ENCODE measurements around the gene TEX261. TPM values are rescaled to one million over a fixed set of nuclear protein-coding genes. Genes with fewer than 3 reads are reported as not detected.

The TEX261 gene
- 40.8 and 54.6 TPM in 2 replicates for total RNA-seq

DNA sequence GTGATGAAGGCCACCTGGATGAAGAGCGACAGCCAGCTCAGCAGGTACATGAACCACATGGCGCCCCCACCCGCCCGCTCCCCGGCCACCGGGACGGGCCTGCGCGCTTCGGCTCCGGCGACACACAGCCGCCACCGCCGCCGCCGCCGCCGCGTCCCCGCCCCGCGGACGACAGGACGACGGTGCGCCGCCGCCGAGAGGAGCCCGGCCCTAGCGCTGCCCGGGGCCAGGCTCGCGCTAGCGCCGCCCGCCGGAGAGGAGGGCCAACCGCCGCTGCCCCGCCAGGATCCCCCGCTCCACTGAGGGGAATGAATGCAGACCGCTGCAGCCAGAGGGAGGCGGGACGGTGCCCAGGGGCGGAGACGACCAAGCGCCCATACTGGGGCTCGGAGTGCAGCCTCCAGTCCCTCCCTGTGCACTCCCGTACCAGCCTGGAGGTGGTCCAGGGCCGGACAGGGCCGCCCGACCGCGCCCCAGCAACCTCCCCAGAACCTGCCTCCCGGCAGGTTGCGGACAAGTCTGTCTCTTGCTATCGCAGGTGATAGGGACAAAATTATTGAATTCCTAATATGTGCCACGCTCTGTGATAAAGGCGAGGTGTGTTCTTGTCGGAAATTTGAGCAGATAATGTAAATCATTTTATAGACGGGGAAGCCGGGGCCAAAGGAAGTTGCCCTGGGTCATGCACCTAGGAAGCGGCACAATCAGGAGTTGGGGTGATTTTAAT lies at the start of gene TEX261:
TEX261 (minus strand) TSS at position 175 of the 727 bp plus-strand sequence; CDS start at position 59, 116 bp downstream.

DNA sequence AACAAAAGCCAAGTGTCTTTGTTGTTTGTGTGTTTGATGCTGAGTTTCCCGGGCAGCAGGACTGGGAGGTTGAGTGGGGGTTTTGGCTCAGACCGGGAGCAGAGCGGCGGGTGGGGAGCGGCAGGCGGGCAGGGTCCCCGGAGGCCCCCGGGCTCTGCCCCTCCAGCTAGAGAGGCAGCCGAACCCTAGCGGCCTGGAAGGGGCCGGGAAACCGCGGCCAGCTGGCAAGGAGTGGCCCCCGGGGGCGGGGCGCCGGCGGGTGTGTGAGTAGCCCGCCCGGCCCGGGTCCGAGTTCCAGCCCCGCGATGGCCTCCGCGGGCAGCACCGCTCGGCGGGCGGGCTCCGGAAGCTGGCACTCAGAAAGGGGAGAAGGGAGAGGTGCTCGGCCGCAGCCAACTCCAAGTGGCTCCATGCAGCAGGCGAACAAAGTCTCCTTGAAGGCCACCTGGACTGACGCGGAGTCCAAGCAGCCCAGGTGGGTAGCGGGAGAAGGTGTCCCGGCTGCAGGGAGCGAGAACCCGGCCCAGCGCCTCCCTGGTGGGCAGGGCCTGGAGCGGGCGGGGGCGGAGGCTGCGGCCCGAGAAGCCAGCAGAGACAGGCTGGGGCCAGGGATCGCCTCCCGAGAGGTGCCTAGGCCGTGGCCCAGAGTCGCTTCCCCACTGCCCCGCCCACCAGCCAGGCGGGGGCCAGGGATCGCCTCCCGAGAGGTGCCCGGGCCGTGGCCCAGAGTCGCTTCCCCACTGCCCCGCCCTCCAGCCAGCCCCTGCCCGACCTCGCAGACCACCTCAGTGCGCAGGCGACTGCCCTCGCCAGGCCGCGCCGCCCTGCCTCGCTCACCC lies 16.1 kb downstream of the TEX261 start, which contains the start of gene ANKRD53:
ANKRD53 (plus strand) TSS at position 290 of the 839 bp plus-strand sequence; CDS start at position 306, 16 bp downstream.

Small RNAs within 50 kb of the gene (small RNA-seq; reads per million reads assigned to genes)
- gene RN7SL160P = not detected

Other genes starting within 250 kb of the TEX261 start
- 1.2 and 1.3 TPM in 2 replicates for gene ADD2, start 226.7 kb downstream of the TEX261 start, total RNA-seq
- not detected in 2 replicates for gene FIGLA, start 204.2 kb downstream of the TEX261 start, total RNA-seq
- gene CLEC4F, start 174.3 kb downstream of the TEX261 start, total RNA-seq = not detected in 2 replicates
- not detected in 2 replicates for gene CD207, start 159.1 kb downstream of the TEX261 start, total RNA-seq
- gene VAX2, start 94.3 kb downstream of the TEX261 start, total RNA-seq = 0.38 TPM in 1 of 2 replicates, not detected in the other
- gene ATP6V1B1, start 59.0 kb downstream of the TEX261 start, total RNA-seq = not detected in 2 replicates
- gene ANKRD53, start 16.2 kb downstream of the TEX261 start, total RNA-seq = 0.38 and 0.98 TPM in 2 replicates
- gene NAGK, start 73.8 kb upstream of the TEX261 start, total RNA-seq = 46.1 and 51.6 TPM in 2 replicates
- 6.5 and 13.1 TPM in 2 replicates for gene MCEE, start 135.4 kb upstream of the TEX261 start, total RNA-seq
- 14.7 and 21.2 TPM in 2 replicates for gene MPHOSPH10, start 135.8 kb upstream of the TEX261 start, total RNA-seq
- gene PAIP2B, start 232.2 kb upstream of the TEX261 start, total RNA-seq = 0.19 and 0.33 TPM in 2 replicates

Data from vein endothelial cell (primary cell).